Right lobe of liver (tissue), 4 donors: ENCODE measurements around the gene LETM1.

Source experiments
- CTCF ChIP-seq, 4 donors: fragments of 200-600 bp in 3 of 4; fragments of 450-650 bp in 1 of 4; IDR thresholded peaks; one replicate each; pipeline versions ENCODE4 v1.5.1 to v1.8.0; 2016 to 2022; ENCODE audit warnings: antibody characterized with exemption in 4 of 4, mild to moderate bottlenecking in 2 of 4
- POLR2A ChIP-seq: fragments of 450-650 bp; IDR thresholded peaks from one replicate; pipeline ENCODE4 v1.6.1; 2017; ENCODE audit warnings: antibody characterized with exemption, mild to moderate bottlenecking
- donor health status: DM: no; HTN: no; CAD: no.
- donor health status: DM: no; HTN: no; CAD: no.
- donor health status: DM: no; HTN: yes; CAD: no.

DNA sequence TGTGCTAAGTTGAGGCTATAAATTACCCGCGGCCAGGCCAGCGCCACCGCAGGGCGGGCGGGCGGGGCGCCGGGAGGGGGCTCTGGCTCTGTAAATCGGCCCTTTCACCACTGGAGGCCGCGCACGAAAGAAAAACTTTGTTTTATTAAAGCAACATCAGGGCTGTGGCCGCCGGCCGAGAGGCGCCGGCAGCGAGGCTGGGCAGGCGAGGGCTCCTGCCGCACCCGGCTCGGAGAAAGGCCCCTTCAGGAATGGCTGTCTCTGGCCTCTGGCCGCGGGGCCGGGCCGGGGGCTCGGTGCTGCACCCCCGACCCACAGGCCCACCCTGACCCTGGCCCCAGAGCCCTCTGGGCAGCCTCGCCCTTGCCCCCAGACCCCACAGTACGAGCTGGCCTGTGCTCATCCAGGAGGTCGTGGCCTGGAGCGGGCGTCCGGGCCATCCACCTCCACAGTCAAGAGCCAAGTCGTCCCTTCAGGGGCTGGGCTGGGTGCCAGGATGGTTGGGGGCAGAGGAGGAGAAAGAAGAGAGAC lies 92.3 kb downstream of the LETM1 start:
- TF ChIP-seq CTCF (IDR thresholded peaks at IDR 0.05) (peak in 2 of 4 donors; percentile 28 to 29), POLR2A (no peak)
